Kidney epithelial cell (primary cell): Measurements from ENCODE around the gene PRR4. TPM values are rescaled to one million over a fixed set of nuclear protein-coding genes. Genes with fewer than 3 reads are reported as not detected.

ENCODE experiments used
- total RNA-seq: library from RNA; depleted of rRNA; stranded (reverse); fragments of >200 nt; gene quantifications from 2 replicates; pipeline ENCODE4 v1.2.3, GENCODE V29; 2015

PRR4 gene
- total RNA-seq, 1 donor from 2014 or later, result 0.38 TPM

Other genes with a start within 250 kb of the PRR4 start
- 21.7 and 31.1 TPM in 2 replicates for gene MAGOHB, start 235.9 kb downstream of the PRR4 start, total RNA-seq
- gene STYK1, start 175.4 kb downstream of the PRR4 start, total RNA-seq, result 1.1 and 1.5 TPM in 2 replicates
- 307 and 312 TPM in 2 replicates for gene YBX3, start 126.2 kb downstream of the PRR4 start, total RNA-seq
- gene TAS2R7, start 46.8 kb downstream of the PRR4 start, total RNA-seq, result not detected in 2 replicates
- gene TAS2R8, start 42.2 kb downstream of the PRR4 start, total RNA-seq, result 0.08 TPM in 1 of 2 replicates, not detected in the other
- gene TAS2R9, start 39.3 kb downstream of the PRR4 start, total RNA-seq, result not detected in 2 replicates
- gene TAS2R10, start 23.1 kb downstream of the PRR4 start, total RNA-seq, result 0.34 and 0.46 TPM in 2 replicates
- gene PRH1, start 34.8 kb upstream of the PRR4 start, total RNA-seq, result 6.2 and 8.7 TPM in 2 replicates
- 0.21 and 0.89 TPM in 2 replicates for gene TAS2R13, start 60.1 kb upstream of the PRR4 start, total RNA-seq
- gene PRH2, start 79.8 kb upstream of the PRR4 start, total RNA-seq, result not detected in 2 replicates
- gene TAS2R14, start 89.8 kb upstream of the PRR4 start, total RNA-seq, result 2.5 and 3.1 TPM in 2 replicates
- 0.41 and 0.96 TPM in 2 replicates for gene TAS2R50, start 137.4 kb upstream of the PRR4 start, total RNA-seq
- 0.41 and 1.0 TPM in 2 replicates for gene TAS2R20, start 148.8 kb upstream of the PRR4 start, total RNA-seq
- gene TAS2R19, start 173.1 kb upstream of the PRR4 start, total RNA-seq, result 1.6 TPM in 1 of 2 replicates, not detected in the other
- gene TAS2R31, start 181.9 kb upstream of the PRR4 start, total RNA-seq, result 0.84 and 2.6 TPM in 2 replicates
- 0.33 and 0.41 TPM in 2 replicates for gene TAS2R46, start 212.8 kb upstream of the PRR4 start, total RNA-seq
- gene TAS2R43, start 242.8 kb upstream of the PRR4 start, total RNA-seq, result not detected in 2 replicates